ENCODE data around the gene INPP5D.
"Not testable (repeated sequence)": the region's sequence is repeated elsewhere in the genome, so short reads cannot be mapped to it uniquely, and the experiment has no call there.

Gene INPP5D

GRCh38 chr2:233096006-233096405 lies 35.9 kb downstream of the INPP5D start:
- no peak for DNase-seq

DNA sequence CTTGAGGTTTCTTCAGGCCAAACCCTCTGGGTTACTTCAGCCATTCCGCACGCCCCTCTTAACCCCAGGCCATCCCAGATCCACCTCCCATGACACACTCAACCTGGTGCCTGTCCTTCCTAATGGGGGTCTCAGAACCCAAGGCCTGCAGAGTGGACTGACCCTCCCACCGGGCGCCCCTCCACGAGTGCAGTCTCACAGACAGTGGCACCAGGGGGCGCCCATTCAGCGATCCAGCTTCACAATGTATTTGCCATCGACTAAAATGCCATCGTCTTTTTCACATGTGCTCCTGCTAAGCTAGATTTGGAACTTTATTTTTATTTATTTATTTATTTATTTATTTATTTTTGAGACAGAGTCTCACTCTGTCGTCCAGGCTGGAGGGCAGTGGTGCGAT lies 38.5 kb downstream of the INPP5D start:
- no peak for DNase-seq

DNA sequence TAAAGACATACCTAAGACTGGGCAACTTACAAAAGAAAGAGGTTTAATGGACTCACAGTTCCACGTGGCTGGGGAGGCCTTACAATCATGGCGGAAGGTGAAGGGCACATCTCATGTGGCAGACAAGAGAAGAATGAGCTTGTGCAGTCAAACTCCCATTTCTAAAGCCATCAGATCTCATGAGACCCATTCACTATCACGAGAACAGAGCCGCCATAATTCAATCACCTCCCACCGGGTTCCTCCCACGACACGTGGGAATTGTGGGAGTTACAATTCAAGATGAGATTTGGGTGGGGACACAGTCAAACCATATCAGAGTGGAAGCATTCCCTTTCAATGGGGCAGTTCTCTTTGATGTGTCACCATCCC lies 39.7 kb downstream of the INPP5D start:
- not testable (repeated sequence) for DNase-seq

GRCh38 chr2:233100192-233100998 lies 40.3 kb downstream of the INPP5D start:
- peak; percentile 81 for DNase-seq

DNA sequence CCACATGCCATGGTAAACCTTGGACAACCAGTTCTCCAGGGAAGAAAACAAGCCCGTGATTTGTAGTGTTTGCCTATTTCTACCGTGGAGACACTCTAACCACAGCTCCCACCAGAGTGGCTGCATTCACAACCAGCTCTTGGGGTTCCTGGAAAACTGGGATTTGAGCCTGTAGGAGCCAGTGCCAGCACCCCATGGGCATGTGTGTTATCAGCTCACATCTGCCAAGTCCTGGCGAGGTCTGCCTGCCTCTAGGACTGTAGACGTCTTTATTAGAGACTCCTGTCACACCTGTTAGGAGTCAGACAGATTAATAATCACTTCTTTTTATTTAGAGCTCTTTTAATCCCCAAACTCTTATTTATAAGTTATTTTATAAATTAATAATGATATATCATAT lies 41.0 kb downstream of the INPP5D start:
- DNase-seq, result no peak

GRCh38 chr2:233101816-233102215 lies 41.7 kb downstream of the INPP5D start:
- no peak for DNase-seq

- DNase-seq, result no peak
These were observed 45.2 kb downstream of the INPP5D start for GRCh38 chr2:233105156-233105895.

DNA sequence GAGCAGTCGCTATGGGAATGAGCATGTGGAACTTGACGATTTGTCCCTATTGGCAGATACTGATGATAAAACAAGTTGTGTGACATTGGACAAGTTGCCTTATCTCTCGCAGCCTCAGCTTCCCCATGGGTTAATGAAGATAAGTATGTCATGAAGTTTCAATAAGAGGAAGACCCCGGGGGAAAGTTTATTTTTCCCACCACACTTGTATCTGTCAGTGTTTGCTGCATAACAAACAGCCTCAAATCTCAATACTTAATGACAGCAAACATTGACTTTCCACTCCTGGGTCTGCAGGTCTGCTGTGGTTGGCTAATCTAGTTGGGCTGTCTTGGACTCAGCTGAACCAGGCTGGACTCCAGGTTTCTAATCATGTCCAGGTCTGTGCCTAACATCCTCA lies 45.8 kb downstream of the INPP5D start:
- DNase-seq, result no peak

- DNase-seq, result no peak
These were observed 46.9 kb downstream of the INPP5D start for GRCh38 chr2:233107011-233107410.

- DNase-seq, result no peak
These were observed 47.7 kb downstream of the INPP5D start for GRCh38 chr2:233107831-233108300.

DNA sequence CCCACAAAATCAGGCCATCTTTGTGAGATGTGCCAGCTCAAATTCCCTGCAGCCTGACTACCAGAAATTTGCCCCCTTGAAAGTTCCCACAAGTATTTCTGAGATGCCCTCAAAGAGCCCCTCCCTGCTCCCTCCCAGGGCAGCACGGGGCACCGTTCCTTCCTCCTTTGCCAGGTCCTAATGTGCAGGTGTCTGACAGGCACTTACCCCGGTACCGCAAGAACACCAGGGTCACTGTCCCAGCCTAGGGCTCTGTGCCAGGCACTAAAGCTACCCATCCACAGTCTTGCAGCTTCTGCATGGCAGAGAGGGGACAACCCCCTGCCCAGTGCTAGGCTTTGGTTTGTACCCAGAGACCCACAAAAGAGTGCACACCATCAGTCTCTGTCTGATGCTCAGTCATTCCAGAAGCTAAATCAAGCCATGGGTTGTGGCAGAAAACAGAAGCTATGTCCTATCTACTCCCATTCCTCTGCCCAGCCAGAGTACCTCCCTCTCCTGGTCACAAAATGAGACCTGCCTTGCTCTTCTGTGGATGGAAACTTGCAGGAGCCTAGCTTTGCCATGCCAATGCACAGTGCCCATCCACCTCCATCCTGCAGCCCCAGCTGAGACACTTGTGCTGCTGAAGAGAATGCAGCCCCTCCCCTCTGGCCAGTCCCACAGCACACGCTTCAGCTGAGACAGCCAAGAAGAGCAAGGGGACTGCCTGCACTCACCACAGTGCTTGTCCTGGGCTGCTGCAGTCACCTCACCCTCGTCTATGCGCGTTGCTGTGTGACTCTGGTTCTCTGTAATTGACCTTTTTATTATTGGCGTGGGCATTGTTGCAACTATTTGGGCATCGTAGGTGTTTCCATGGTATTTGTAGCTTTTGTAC lies 48.7 kb downstream of the INPP5D start:
- DNase-seq, result no peak

- DNase-seq, result no peak
These were observed 51.3 kb downstream of the INPP5D start for GRCh38 chr2:233111427-233111826.

- no peak for DNase-seq
These were observed 52.2 kb downstream of the INPP5D start for GRCh38 chr2:233112329-233112728.

DNA sequence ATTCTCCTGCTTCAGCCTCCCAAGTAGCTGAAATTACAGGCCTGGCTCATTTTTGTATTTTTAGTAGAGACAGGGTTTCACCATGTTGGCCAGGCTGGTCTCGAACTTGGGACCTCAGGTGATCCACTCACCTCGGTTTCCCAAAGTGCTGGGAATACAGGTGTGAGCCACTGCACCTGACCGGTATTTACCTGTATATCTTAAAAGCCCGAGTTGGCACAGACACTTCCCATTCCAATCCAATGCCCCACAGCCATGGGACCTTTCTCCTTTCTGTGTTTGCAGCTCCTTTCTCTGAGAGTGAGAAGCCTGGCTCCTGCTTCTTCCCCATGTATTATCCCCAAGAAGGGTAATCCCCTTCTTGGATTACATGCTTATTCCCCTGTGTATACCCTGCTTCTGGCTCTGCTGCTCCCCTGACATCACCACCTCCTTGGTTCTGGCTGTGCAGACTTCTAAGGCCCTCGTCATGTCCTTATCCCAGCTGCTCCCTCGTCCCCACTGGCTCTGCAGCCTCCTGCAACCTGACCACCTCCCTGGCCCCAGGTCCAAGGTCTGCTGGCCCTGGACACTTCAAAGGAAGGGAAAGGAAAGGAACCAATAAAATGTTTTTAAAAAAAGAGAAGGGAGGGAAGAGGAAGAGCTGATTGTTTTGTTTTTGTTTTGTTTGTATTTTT lies 52.8 kb downstream of the INPP5D start:
- DNase-seq, result no peak

DNA sequence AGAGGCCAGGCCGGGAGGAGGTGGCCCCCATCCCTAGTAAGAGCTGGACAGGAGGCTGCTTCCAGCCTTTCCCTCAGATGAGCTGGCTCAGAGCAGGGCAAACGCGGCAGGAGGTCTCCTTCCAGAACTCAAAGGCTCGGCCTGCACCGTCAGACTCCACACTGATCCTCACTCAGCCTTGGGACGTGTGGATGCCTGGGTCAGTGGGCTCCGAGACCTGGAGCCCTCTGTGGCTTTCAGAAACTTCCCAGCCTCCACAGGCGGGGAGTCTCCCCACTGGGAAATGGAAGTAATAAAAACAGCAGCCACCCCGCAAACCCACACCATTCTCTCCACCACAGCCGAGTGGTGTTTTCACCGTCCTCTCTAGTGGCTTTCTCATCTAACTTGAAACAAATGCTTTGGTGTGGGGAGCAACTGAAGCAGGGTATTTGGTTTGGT lies 54.3 kb downstream of the INPP5D start:
- DNase-seq, result no peak

- no peak for DNase-seq
These were observed 55.0 kb downstream of the INPP5D start for GRCh38 chr2:233115121-233115520.

DNA sequence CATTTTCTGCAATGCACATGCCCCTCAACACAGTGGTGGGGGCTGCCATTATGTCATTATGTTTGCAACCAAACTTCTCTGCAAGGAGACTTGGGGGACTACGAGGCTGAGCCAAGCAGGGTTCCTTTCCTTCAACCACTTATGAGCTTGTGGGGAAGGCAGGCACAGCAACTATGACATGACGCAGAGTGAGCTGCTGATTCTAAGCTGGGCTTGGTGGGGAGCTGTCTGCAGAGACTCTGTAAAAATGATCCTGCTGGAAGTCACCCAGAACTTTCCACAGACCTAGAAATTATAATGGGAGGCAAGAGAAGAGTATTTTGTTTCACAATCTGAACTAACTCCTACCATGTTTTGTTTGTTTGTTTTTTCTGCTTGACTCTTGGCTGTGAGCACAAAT lies 55.6 kb downstream of the INPP5D start:
- no peak for DNase-seq

DNA sequence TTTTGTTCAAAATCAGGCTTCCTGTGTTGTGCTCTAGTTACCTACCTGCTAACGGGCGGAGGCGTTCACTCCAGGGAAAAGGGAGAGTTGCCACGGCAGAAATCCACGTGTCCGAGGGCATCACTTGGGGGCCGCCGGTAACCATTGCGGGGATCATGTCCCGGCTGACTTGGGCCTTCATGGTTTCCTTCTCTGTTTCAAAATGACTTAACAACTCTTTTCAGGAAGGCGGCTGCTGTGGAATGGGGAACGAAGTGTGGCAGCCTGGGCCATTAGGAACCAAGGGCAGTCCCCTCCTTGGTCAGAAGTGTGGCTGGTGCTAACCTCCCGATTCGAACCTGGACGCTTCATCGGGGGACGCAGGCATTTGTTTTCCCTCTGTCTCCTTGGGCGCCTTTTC lies 56.8 kb downstream of the INPP5D start:
- no peak for DNase-seq

GRCh38 chr2:233117351-233117750 lies 57.2 kb downstream of the INPP5D start:
- no peak for DNase-seq

DNA sequence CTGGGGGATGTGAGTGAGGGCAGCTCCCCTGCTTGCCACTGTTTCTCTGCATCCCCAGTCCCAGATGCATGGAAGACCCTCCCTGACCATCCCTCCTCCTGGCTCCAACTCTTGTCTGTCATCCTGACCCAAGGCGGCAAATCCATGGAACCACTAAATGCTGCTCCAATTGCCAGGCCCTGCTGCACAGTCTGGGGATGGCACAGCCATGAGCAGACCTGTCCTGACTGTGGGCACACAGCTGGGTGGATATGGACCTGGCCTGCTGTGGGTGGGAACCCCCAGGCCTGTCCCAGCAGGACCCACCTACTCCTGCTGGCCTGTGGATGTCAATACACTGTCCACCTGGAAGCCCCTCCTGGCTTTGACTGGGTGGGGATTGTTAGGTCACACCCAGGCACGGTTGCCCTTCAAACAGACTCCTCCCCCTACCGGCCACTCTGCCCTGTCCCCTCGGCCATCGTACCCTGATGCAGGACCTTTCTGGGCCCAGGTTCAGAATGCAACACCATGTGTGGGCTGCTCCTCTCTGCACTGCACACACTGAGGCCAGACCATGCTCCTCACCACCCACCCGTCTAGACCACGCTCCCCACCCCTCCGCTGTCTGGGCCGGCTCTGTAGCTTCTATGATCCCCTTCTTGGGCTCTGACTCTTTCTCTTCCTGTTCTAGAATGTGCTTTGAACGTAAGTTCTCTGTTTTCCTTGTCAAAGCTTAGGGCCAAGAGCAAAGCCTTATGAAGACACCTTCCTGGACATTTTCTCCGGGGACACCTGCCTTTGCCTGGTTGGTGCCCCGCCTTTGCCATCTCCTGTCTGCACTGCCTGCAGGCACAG lies 57.9 kb downstream of the INPP5D start:
- DNase-seq, result no peak

- no peak for DNase-seq
These were observed 58.5 kb downstream of the INPP5D start for GRCh38 chr2:233118648-233119000.

GRCh38 chr2:233119123-233119522 lies 59.0 kb downstream of the INPP5D start:
- no peak for DNase-seq

All from CD4-positive, alpha-beta T cell treated with Interleukin-15 for 1 hour (primary cell).